GM21367 (cell line): ENCODE results near the gene SCAMP2.
"Not testable (repeated sequence)": the region's sequence is repeated elsewhere in the genome, so short reads cannot be mapped to it uniquely, and the experiment has no call there.

ENCODE experiments used
- ATAC-seq: cut with Tn5 transposase; IDR thresholded peaks from one replicate; pipeline ENCODE4 v1.9.1; 2021; ENCODE audit not compliant: unreplicated experiment

Gene SCAMP2

GRCh38 chr15:74873036-74873755 lies at the start of gene SCAMP2:
Gene SCAMP2 (minus strand): TSS chr15:74873365. CDS start chr15:74873255, 110 bp downstream.
- ATAC-seq = peak; percentile 75

GRCh38 chr15:74920456-74920855 lies 47.3 kb upstream of the SCAMP2 start:
- ATAC-seq = no peak

GRCh38 chr15:74917676-74918075 lies 44.5 kb upstream of the SCAMP2 start:
- ATAC-seq = no peak

- not testable (repeated sequence) for ATAC-seq
These were observed 40.6 kb upstream of the SCAMP2 start for GRCh38 chr15:74913799-74914198.

- ATAC-seq = no peak
These were observed 39.9 kb upstream of the SCAMP2 start for GRCh38 chr15:74913041-74913440.

GRCh38 chr15:74908635-74909034 lies 35.5 kb upstream of the SCAMP2 start:
- ATAC-seq = no peak

- peak; percentile 15 for ATAC-seq
These were observed 34.2 kb upstream of the SCAMP2 start for GRCh38 chr15:74907163-74907870.

GRCh38 chr15:74906450-74907162 lies 33.4 kb upstream of the SCAMP2 start, which contains the start of gene FAM219B:
Gene FAM219B (minus strand): TSS chr15:74906851. CDS start chr15:74906800, 51 bp downstream.
- ATAC-seq = peak; percentile 59

- ATAC-seq = no peak
These were observed 32.9 kb upstream of the SCAMP2 start for GRCh38 chr15:74906067-74906449.

GRCh38 chr15:74904190-74904805 lies 31.1 kb upstream of the SCAMP2 start:
- no peak for ATAC-seq

GRCh38 chr15:74903676-74904075 lies 30.5 kb upstream of the SCAMP2 start:
- no peak for ATAC-seq

- no peak for ATAC-seq
These were observed 29.3 kb upstream of the SCAMP2 start for GRCh38 chr15:74902295-74903075.

GRCh38 chr15:74901612-74902063 lies 28.5 kb upstream of the SCAMP2 start:
- ATAC-seq = no peak

GRCh38 chr15:74897300-74897701 lies 24.1 kb upstream of the SCAMP2 start:
- no peak for ATAC-seq

- no peak for ATAC-seq
These were observed 23.2 kb upstream of the SCAMP2 start for GRCh38 chr15:74896316-74896715.

GRCh38 chr15:74895830-74896229 lies 22.7 kb upstream of the SCAMP2 start:
- no peak for ATAC-seq

GRCh38 chr15:74894383-74894782 lies 21.2 kb upstream of the SCAMP2 start:
- not testable (repeated sequence) for ATAC-seq

GRCh38 chr15:74893627-74894026 lies 20.5 kb upstream of the SCAMP2 start:
- no peak for ATAC-seq

- no peak for ATAC-seq
These were observed 19.8 kb upstream of the SCAMP2 start for GRCh38 chr15:74892931-74893330.

GRCh38 chr15:74892313-74892712 lies 19.1 kb upstream of the SCAMP2 start:
- ATAC-seq = no peak
